HG03159 (cell line): ENCODE results near the gene STIM1.
"Not testable (repeated sequence)": the region's sequence is repeated elsewhere in the genome, so short reads cannot be mapped to it uniquely, and the experiment has no call there.

Experiments used
- ATAC-seq: cut with Tn5 transposase; IDR thresholded peaks from one replicate; pipeline ENCODE4 v1.9.1; 2021; ENCODE audit warnings: mild to moderate bottlenecking, moderate library complexity; ENCODE audit not compliant: unreplicated experiment

STIM1 gene

DNA sequence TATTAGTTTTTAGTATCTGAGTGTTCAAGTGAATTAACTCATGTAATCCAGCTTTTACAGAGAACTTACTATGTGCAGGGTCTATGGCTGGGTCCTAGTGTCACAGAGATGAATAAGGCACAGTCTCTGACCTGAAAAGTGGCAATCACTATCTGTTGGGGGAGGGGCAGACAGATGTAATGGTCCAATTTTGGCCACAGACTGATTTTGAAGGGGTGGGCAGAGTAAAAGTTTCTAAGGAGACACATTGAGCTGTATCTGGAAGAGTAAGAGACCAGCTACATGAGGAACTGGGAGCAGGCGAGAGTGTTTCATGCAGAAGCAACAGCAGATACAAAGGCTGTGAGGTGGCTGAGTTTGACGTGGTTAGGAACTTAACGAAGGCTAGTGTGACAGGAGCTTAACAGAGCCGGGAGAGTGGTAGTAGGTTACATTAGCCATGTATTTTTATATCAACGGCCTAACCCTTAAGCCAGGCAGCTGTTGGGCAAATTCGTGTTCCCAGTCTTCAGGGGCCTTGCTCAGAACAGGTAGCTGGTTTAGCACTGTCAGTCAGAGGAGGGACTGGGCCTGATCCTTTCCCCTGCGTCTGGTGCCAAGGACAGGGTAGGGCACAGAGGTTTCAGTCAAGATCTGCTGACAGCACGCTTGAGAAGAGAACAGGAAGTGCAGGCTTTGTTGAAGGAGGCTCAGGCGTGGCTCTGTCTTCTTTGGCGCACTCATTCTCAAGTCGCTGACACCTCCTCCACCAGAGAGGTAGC, 1.4 kb upstream of the STIM1 start:
- ATAC-seq: peak; percentile 41

DNA sequence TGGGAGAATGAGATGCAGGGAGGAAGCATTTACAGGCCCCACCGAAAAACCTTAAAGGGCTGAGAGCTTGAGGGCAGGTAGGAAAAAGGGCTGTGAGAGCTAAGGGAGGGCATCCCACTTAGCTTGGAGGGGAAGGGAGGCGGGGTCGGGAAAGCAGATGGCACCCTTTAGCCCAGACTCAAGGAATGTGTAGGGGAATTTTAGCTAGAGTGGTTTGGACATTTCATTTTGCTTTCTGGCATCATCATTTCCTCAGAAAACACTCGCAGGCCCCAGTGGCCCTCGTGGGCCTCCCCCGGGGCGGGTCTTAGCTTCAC, 846 bp upstream of the STIM1 start:
- no peak for ATAC-seq

- ATAC-seq: peak; percentile 22
Observed at GRCh38 chr11:3855808-3856491, 486 bp downstream of the STIM1 start.

DNA sequence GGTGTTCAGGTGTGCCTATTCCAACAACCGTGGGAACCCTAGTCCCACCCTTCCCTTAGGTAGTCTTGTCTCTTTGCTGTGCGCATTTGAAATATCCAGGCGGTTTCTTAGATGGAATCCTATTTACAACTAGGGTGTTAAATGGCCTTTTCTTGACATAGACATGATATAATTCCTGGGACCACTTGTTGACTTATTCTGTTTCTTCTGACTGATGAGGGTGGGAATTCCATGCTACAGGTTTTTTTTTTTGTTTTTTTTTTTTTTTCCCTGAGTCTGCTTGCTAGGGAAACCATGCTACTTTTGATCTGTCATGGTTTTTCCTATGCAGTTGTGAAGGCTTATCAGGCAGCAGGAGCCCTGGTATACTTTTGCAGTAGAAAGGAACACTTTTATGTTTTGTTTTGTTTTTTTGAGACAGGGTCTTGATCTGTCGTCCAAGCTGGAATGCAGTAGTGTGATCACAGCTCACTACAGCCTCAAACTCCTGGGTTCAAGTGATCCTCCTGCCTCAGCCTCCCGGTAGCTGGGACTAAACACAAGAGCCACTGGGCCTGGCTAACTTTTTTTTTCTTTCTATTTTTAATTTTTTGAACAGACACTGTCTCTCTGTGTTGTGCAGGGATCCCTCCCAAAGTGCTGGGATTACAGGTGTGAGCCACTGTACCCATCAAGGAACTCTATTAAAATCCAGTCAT, 1.5 kb downstream of the STIM1 start:
- ATAC-seq: no peak

GRCh38 chr11:3857628-3858027, 2.2 kb downstream of the STIM1 start:
- ATAC-seq: no peak

DNA sequence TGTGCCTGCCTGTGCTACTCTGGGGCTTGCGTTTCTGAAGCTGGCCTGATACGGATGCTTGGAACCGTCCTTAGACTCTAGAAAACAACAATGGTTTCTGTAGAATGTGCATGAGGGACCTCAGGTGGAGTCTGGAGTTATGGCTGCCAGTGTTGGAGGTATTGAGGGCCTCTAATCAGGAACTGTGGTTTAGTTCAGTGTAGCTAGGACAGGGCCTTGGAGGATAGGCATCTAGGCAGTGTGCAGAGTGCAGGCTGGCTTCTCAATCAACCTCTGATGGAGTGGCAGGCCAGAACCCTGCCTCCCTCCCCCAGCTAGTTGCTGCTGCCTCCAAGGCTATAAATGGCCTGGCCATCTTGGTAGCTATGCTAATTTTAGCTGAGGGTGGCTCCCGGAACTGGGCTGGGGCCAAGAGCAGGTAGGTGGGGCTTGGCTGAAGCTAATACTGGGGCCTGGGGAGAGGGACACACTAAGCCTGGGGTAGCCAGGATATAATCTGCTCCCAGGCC, 4.0 kb downstream of the STIM1 start:
- peak; percentile 31 for ATAC-seq

DNA sequence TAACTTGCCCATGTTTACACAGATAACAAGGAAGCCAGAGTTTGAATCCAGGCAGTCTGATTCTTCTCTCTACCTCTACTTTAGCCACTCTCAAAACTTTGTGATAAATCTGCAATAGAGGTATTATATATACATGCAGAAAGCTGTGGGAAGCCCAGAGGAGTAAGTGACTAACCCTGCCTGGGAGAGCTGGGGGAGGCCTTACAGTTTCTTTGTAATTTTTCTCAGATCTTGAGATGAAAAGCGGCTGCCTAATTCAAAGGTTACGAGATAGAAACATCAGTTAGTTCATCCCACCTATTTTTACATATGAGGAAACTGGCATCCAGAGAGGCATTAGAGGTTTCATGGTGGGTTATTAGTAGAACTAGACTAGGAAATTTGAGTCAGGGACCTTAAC, 4.9 kb downstream of the STIM1 start:
- ATAC-seq: no peak

- ATAC-seq: not testable (repeated sequence)
Observed at GRCh38 chr11:3860898-3861393, 5.5 kb downstream of the STIM1 start.

DNA sequence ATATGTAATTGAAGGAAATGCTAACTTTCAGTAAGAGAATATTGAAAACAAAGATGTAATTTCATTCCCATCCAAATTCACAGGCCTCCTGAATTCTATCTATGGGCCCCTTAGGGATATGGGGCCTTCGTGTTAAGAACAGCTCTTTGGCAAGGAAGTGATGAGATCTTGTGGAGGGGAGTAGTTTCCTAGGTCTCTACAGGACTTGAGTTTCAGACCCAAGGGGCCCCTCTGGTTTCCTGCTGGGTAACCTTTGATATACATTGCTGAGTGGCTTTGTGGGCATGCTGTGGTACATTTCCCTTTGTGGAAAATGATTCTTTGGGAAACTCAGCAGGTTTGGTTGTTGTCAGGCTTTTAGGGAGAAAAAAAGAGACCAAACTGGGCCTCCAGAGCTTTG, 6.2 kb downstream of the STIM1 start:
- ATAC-seq: no peak

GRCh38 chr11:3865388-3866193, 10.1 kb downstream of the STIM1 start:
- no peak for ATAC-seq

GRCh38 chr11:3866206-3866605, 10.7 kb downstream of the STIM1 start:
- peak; percentile 35 for ATAC-seq

DNA sequence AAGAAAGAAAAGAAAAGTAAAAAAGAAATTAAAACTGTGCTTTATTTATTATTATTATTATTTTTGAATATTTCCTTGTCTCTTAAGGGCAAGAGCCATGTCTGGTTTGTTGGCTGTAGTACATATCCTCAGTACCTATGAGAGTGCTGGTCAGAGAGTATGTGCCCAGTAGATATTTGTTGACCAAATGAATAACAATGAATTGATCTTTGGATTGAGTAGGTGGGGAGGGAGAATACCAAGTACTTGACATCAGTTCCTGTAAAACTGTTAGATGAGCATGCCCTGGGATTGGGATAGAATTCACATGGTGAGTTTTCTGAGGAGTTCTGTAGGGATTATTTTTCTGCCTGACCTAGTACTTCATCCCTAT, 11.4 kb downstream of the STIM1 start:
- ATAC-seq: no peak

DNA sequence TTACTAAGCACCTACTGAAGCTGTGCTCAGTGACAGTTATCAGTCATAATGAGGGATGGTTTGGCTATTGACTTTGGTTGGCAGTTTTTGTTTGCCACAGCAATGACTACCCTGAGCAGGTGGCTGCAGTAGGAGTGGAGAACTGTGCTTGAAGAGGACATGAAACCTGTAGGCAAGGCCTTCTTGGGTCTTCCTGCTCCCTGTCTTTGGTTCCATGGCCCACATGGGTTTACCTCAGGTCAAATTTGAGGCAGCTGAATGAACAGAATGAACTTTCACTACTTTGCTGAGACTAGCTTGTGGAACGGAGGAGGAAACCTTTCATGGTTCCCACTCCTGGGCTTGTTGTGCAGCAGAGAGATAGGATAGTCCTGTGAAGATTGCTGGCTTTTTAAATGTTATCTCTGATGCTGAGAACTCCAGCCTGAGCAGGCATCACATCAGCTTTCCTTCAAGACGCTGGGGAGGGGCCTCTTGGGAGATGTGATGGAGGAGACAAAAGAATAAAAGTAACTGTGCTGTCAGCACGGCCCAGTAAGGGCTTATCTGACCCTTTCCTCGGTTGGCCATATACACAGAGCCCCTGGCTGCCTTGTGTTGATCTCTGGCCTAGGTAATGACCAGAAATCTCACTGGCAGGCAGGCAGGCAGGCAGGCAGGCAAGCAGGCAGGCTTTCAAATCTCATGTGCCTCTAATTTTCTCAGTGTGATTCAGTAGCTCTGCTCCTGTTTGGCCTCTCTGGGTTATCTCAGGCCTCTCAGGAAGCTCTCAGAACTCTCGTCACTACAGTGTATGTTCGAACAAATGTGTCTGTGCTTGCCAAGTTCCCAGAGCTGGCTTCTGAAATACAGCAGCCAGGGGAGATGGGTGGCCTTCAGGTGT, 12.0 kb downstream of the STIM1 start:
- ATAC-seq: peak; percentile 70

DNA sequence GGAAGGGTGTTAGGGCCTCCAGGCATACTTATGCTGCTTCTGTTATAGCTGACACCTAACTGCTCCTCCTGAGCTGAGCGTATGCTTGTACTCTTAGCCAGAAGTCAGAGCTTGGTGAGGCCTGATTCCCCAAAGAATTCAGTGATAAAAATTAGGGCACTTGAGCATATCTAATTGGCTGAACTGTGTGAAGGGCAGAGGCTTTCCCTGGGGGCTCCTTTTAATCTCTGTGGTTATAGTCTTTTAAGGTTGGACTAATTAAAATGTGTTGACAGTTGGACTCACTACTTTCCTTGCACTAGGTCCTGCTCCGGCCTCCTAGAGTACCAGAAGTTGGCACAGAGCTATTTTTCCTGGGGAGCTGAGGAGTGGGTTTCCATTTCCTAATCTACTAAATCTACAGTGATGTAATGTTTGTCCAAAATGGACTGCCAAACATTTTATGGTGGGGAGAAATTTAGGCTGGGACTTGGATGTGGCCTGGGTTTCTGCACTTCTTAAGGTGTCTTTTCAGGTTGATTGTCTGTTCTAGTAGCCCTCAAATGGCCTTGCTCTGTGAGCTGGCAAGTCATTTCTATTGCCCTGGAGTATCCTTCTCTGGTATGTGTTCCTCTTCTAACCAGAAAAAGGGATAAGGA, 18.4 kb downstream of the STIM1 start:
- ATAC-seq: no peak

- no peak for ATAC-seq
Observed at GRCh38 chr11:3876613-3877012, 21.1 kb downstream of the STIM1 start.

GRCh38 chr11:3877364-3878257, 22.1 kb downstream of the STIM1 start:
- ATAC-seq: no peak

- ATAC-seq: no peak
Observed at GRCh38 chr11:3878258-3878584, 22.8 kb downstream of the STIM1 start.

- no peak for ATAC-seq
Observed at GRCh38 chr11:3879216-3879966, 23.9 kb downstream of the STIM1 start.
